ENCODE results near the gene PHAF1.

Gene PHAF1

GRCh38 chr16:67146523-67147357, 37.0 kb downstream of the PHAF1 start:
- no peak overlapping the region for H3K27ac ChIP-seq
- H3K9ac ChIP-seq (ENCODE audit: insufficient read length), result no peak overlapping the region
- H3K9me3 ChIP-seq (ENCODE audit: low read depth, low read length), result no peaks in the 10 kb centered on the region
- no peak for TF ChIP-seq POLR2AphosphoS5 (IDR thresholded peaks at IDR 0.05; ENCODE audit: borderline replicate concordance, low read depth, low read length)
- no peak for TF ChIP-seq FOXP2 (optimal IDR thresholded peaks at IDR 0.05; ENCODE audit: control extremely low read depth, extremely low read length, insufficient read depth)
- TF ChIP-seq EZH2 (IDR thresholded peaks at IDR 0.05), result no peak
- DNase-seq (ENCODE audit: low read depth, low spot score), result no peak
- no peaks in the 10 kb centered on the region; the same call in 1 of the 2 replicates for H3K36me3 ChIP-seq (ENCODE audit: insufficient read depth, low read length)
- no peak overlapping the region for H3K4me3 ChIP-seq

GRCh38 chr16:67147437-67148140, 37.8 kb downstream of the PHAF1 start:
- H3K9ac ChIP-seq (ENCODE audit: insufficient read length), result no peak overlapping the region
- H3K4me3 ChIP-seq, result no peak overlapping the region
- DNase-seq (ENCODE audit: low read depth, low spot score), result no peak
- H3K27ac ChIP-seq, result no peak overlapping the region
- TF ChIP-seq EZH2 (IDR thresholded peaks at IDR 0.05) (no peak), POLR2AphosphoS5 (IDR thresholded peaks at IDR 0.05; ENCODE audit: borderline replicate concordance, low read depth, low read length) (no peak), FOXP2 (optimal IDR thresholded peaks at IDR 0.05; ENCODE audit: control extremely low read depth, extremely low read length, insufficient read depth) (no peak)
- no peaks in the 10 kb centered on the region; the same call in 1 of the 2 replicates for H3K36me3 ChIP-seq (ENCODE audit: insufficient read depth, low read length)
- H3K9me3 ChIP-seq (ENCODE audit: low read depth, low read length), result no peaks in the 10 kb centered on the region

- Histone ChIP-seq H3K36me3 (ENCODE audit: insufficient read depth, low read length) (no peaks in the 10 kb centered on the region; the same call in 1 of the 2 replicates), H3K9me3 (ENCODE audit: low read depth, low read length) (no peaks in the 10 kb centered on the region)
- DNase-seq (ENCODE audit: low read depth, low spot score), result no peak
Observed at GRCh38 chr16:67148221-67148620, 38.5 kb downstream of the PHAF1 start.

GRCh38 chr16:67148656-67149275, 39.0 kb downstream of the PHAF1 start:
- Histone ChIP-seq H3K9me3 (ENCODE audit: low read depth, low read length) (no peaks in the 10 kb centered on the region), H3K36me3 (ENCODE audit: insufficient read depth, low read length) (no peaks in the 10 kb centered on the region; the same call in 1 of the 2 replicates), H3K4me3 (no peak overlapping the region), H3K27ac (no peak overlapping the region), H3K9ac (ENCODE audit: insufficient read length) (no peak overlapping the region)
- DNase-seq (ENCODE audit: low read depth, low spot score), result no peak
- TF ChIP-seq FOXP2 (optimal IDR thresholded peaks at IDR 0.05; ENCODE audit: control extremely low read depth, extremely low read length, insufficient read depth) (no peak), POLR2AphosphoS5 (IDR thresholded peaks at IDR 0.05; ENCODE audit: borderline replicate concordance, low read depth, low read length) (no peak), EZH2 (IDR thresholded peaks at IDR 0.05) (no peak)

More at GRCh38 chr16:67148221-67148620, 38.5 kb downstream of the PHAF1 start:
- Histone ChIP-seq H3K27ac (no peak overlapping the region), H3K9ac (ENCODE audit: insufficient read length) (no peak overlapping the region), H3K4me3 (no peak overlapping the region)
- TF ChIP-seq FOXP2 (optimal IDR thresholded peaks at IDR 0.05; ENCODE audit: control extremely low read depth, extremely low read length, insufficient read depth) (no peak), EZH2 (IDR thresholded peaks at IDR 0.05) (no peak), POLR2AphosphoS5 (IDR thresholded peaks at IDR 0.05; ENCODE audit: borderline replicate concordance, low read depth, low read length) (no peak)

- Histone ChIP-seq H3K9me3 (ENCODE audit: low read depth, low read length) (no peaks in the 10 kb centered on the region), H3K4me3 (no peak overlapping the region), H3K27ac (no peak overlapping the region), H3K36me3 (ENCODE audit: insufficient read depth, low read length) (no peaks in the 10 kb centered on the region; the same call in 1 of the 2 replicates), H3K9ac (ENCODE audit: insufficient read length) (no peak overlapping the region)
- DNase-seq (ENCODE audit: low read depth, low spot score), result no peak
- TF ChIP-seq FOXP2 (optimal IDR thresholded peaks at IDR 0.05; ENCODE audit: control extremely low read depth, extremely low read length, insufficient read depth), result no peak
- no peak for TF ChIP-seq POLR2AphosphoS5 (IDR thresholded peaks at IDR 0.05; ENCODE audit: borderline replicate concordance, low read depth, low read length)
- no peak for TF ChIP-seq EZH2 (IDR thresholded peaks at IDR 0.05)
Observed at GRCh38 chr16:67149276-67150046, 39.7 kb downstream of the PHAF1 start.

- H3K27ac ChIP-seq, result peak overlapping the region; percentile 1; the same call in 1 of the 2 replicates
- H3K9me3 ChIP-seq (ENCODE audit: low read depth, low read length), result no peaks in the 10 kb centered on the region
- DNase-seq (ENCODE audit: low read depth, low spot score), result no peak
- no peaks in the 10 kb centered on the region; the same call in 1 of the 2 replicates for H3K36me3 ChIP-seq (ENCODE audit: insufficient read depth, low read length)
- peak overlapping the region; percentile 79 for H3K4me3 ChIP-seq
- TF ChIP-seq FOXP2 (optimal IDR thresholded peaks at IDR 0.05; ENCODE audit: control extremely low read depth, extremely low read length, insufficient read depth) (no peak), EZH2 (IDR thresholded peaks at IDR 0.05) (no peak)
- peak overlapping the region; percentile 24 for H3K9ac ChIP-seq (ENCODE audit: insufficient read length)
Observed at GRCh38 chr16:67150047-67150832, 40.5 kb downstream of the PHAF1 start.

- TF ChIP-seq EZH2 (IDR thresholded peaks at IDR 0.05), result no peak
- TF ChIP-seq POLR2AphosphoS5 (IDR thresholded peaks at IDR 0.05; ENCODE audit: borderline replicate concordance, low read depth, low read length), result peak; percentile 56
- no peak for DNase-seq (ENCODE audit: low read depth, low spot score)
- Histone ChIP-seq H3K27ac (peak within 1 kb of the TSS; percentile 1; the same call in 1 of the 2 replicates), H3K4me3 (peak within 1 kb of the TSS; percentile 79), H3K9ac (ENCODE audit: insufficient read length) (peak within 1 kb of the TSS; percentile 24), H3K9me3 (ENCODE audit: low read depth, low read length) (no peaks in the 10 kb centered on the region), H3K36me3 (ENCODE audit: insufficient read depth, low read length) (no peaks in the 10 kb centered on the region)
Observed at GRCh38 chr16:67150833-67151396, 41.2 kb downstream of the PHAF1 start, which contains the start of gene B3GNT9. B3GNT9 (minus strand) TSS chr16:67150998; CDS start chr16:67150485, 513 bp downstream.
